Stimulated activated naive CD8-positive, alpha-beta T cell treated with anti-CD3 and anti-CD28 coated beads, Interleukin-15, amount 100 ng/mL, for 72 hours (primary cell): Measurements from ENCODE around the gene DZIP1.
A peak's percentile ranks its signal among the peaks of the same experiment; 100 is the strongest.
"Not testable (repeated sequence)": the region's sequence is repeated elsewhere in the genome, so short reads cannot be mapped to it uniquely, and the experiment has no call there.

ENCODE experiments used
- ATAC-seq: fragments of 150-1000 bp; cut with Tn5 transposase; 2 replicates; pipeline ENCODE4 v1.10.0; 2021; ENCODE audit warnings: mild to moderate bottlenecking, moderate library complexity
- DNase-seq, 2 donors: peaks; one replicate each; pipeline ENCODE4 v3.0.0; 2021 to 2022
- H3K27ac Mint-ChIP-seq, 2 donors: one replicate each; pipeline ENCODE4 v1.8.0; 2022; ENCODE audit warnings: mild to moderate bottlenecking in 2 of 2, mixed read lengths in 2 of 2, moderate library complexity in 2 of 2
- H3K27me3 Mint-ChIP-seq: one replicate; pipeline ENCODE4 v1.8.0; 2022; ENCODE audit warnings: mixed read lengths
- H3K4me1 Mint-ChIP-seq: one replicate; pipeline ENCODE4 v1.8.0; 2022; ENCODE audit warnings: mild to moderate bottlenecking, mixed read lengths
- H3K4me3 Mint-ChIP-seq, 2 donors: one replicate each; pipeline ENCODE4 v1.8.0; 2022; ENCODE audit warnings: mild to moderate bottlenecking in 2 of 2, mixed read lengths in 2 of 2, moderate library complexity in 1 of 2
- H3K9me3 Mint-ChIP-seq, 2 donors: one replicate each; pipeline ENCODE4 v1.8.0; 2022; ENCODE audit warnings: mixed read lengths in 2 of 2

Gene DZIP1

GRCh38 chr13:95644601-95645052 lies at the start of gene DZIP1:
TSS of gene DZIP1 (minus strand) at chr13:95644706. CDS start at chr13:95642029, 2,677 bp downstream.
- no peaks in the 10 kb centered on the region for H3K9me3 Mint-ChIP-seq
- peaks cover 61% of the 10 kb centered on the region for H3K27me3 Mint-ChIP-seq
- peaks cover 14% of the 10 kb centered on the region for H3K4me1 Mint-ChIP-seq
- DNase-seq (peak; percentile 17 to 37), ATAC-seq (peak; percentile 76)
- H3K27ac Mint-ChIP-seq = no peak within 1 kb of the TSS
- peak within 1 kb of the TSS; percentile 75 to 79 for H3K4me3 Mint-ChIP-seq

DNA sequence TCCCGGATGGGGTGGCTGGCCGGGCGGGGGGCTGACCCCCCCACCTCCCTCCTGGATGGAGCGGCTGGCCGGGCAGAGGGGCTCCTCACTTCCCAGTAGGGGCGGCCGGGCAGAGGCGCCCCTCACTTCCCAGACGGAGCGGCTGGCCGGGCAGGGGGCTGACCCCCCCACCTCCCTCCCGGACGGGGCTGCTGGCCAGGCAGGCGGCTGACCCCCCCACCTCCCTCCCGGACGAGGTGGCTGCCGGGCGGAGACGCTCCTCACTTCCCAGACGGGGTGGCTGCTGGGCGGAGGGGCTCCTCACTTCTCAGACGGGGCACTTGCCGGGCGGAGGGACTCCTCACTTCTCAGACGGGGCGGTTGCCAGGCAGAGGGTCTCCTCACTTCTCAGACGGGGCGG lies 46.5 kb upstream of the DZIP1 start:
- DNase-seq, H3K27ac Mint-ChIP-seq, H3K4me3 Mint-ChIP-seq, ATAC-seq, H3K27me3 Mint-ChIP-seq: not testable (repeated sequence)
- peaks cover 15 to 32% of the 10 kb centered on the region in 2 donors for H3K9me3 Mint-ChIP-seq
- H3K4me1 Mint-ChIP-seq = peaks cover 36% of the 10 kb centered on the region

DNA sequence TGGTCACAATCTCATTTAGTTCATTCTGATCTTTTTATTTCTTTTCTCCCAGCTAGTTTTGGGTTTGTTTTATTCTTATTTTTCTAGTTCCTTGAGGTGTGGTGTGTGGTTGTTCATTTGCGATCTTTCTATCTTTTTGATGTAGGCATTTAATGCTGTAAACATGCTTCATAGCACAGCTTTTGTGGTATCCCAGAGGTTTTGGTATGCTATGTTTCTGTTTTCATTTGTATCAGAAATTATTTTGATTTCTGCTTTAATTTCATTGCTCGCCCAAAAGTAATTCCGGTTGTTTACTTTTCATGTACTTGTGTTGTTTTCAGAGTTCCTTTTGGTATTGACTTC lies 45.0 kb upstream of the DZIP1 start:
- ATAC-seq (peak; percentile 84), DNase-seq (no peak)
- H3K4me3 Mint-ChIP-seq = peak overlapping the region; percentile 34 to 38
- H3K27me3 Mint-ChIP-seq = no peaks in the 10 kb centered on the region
- H3K27ac Mint-ChIP-seq = peak overlapping the region; percentile 63 to 77
- peaks cover 15 to 33% of the 10 kb centered on the region in 2 donors for H3K9me3 Mint-ChIP-seq
- H3K4me1 Mint-ChIP-seq = peaks cover 48% of the 10 kb centered on the region

- not testable (repeated sequence) for H3K27me3 Mint-ChIP-seq, H3K27ac Mint-ChIP-seq, DNase-seq, ATAC-seq, H3K4me3 Mint-ChIP-seq
- peaks cover 15 to 33% of the 10 kb centered on the region in 2 donors for H3K9me3 Mint-ChIP-seq
- peaks cover 78% of the 10 kb centered on the region for H3K4me1 Mint-ChIP-seq
Observed at GRCh38 chr13:95684960-95685359, 40.5 kb upstream of the DZIP1 start.

DNA sequence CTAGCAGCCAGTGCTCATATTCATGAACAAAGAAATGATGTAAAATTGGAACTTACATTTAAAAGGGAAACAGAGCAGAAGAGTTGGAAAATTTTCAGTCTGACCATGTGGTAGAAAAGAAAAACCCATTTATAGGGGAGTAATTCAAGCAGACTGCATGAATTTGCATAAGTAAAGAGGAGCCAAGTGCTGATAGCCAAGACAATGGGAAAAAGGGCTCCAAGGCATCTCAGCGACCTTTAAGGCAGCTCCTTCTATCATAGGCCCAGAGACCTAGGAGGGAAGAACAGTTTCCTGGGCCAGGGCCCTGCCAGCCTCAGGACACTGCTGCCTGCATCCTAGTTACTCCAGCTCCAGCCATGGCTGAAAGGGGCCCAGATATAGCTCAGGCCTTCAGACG lies 39.9 kb upstream of the DZIP1 start:
- H3K27ac Mint-ChIP-seq = no peak overlapping the region
- H3K4me3 Mint-ChIP-seq = no peak overlapping the region
- peaks cover 80% of the 10 kb centered on the region for H3K4me1 Mint-ChIP-seq

DNA sequence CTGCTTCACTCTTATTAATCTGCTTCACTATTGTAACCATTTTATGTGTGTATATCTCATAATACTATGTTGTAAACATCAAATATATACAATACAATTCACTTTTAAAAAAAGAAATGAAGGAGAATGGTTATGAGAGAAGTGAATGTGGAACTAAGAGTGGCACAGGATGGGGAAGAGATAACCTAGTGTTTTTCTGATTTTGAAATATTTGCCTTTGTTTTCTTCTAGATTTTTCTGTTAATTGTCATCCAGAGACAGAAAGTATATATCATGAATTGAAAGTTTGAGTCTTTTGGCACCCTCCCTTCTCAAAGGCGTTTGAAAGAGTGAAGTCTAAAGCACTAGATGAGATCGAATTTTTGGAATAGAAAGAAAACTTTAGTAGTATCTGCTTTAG lies 35.2 kb upstream of the DZIP1 start:
- no peak for ATAC-seq
- no peaks in the 10 kb centered on the region for H3K9me3 Mint-ChIP-seq
- H3K27me3 Mint-ChIP-seq = no peaks in the 10 kb centered on the region
- H3K4me3 Mint-ChIP-seq = peak overlapping the region in 1 of 2 donors; percentile 91
- H3K4me1 Mint-ChIP-seq = peaks cover 70% of the 10 kb centered on the region
- H3K27ac Mint-ChIP-seq = no peak overlapping the region
- no peak for DNase-seq

More for the DNA sequence above, 39.9 kb upstream of the DZIP1 start:
- Mint-ChIP-seq H3K27me3 (no peaks in the 10 kb centered on the region), H3K9me3 (peaks cover 15 to 31% of the 10 kb centered on the region in 2 donors)
- DNase-seq (no peak), ATAC-seq (no peak)

GRCh38 chr13:95678967-95679366 lies 34.5 kb upstream of the DZIP1 start:
- Mint-ChIP-seq H3K9me3 (no peaks in the 10 kb centered on the region), H3K27me3 (no peaks in the 10 kb centered on the region), H3K4me1 (peaks cover 66% of the 10 kb centered on the region), H3K27ac (no peak overlapping the region), H3K4me3 (peak overlapping the region; percentile 91 to 98)
- ATAC-seq = no peak
- no peak for DNase-seq

GRCh38 chr13:95677564-95678266 lies 33.2 kb upstream of the DZIP1 start:
- H3K4me3 Mint-ChIP-seq = peak overlapping the region; percentile 91 to 98
- H3K4me1 Mint-ChIP-seq = peaks cover 57% of the 10 kb centered on the region
- H3K9me3 Mint-ChIP-seq = no peaks in the 10 kb centered on the region
- DNase-seq (peak in 1 of 2 donors; percentile 10), ATAC-seq (no peak)
- H3K27me3 Mint-ChIP-seq = no peaks in the 10 kb centered on the region
- H3K27ac Mint-ChIP-seq = peak overlapping the region; percentile 64 to 89

- H3K9me3 Mint-ChIP-seq = no peaks in the 10 kb centered on the region
- H3K4me1 Mint-ChIP-seq = peaks cover 50% of the 10 kb centered on the region
- DNase-seq (peak; percentile 97 to 99), ATAC-seq (peak; percentile 95)
- H3K4me3 Mint-ChIP-seq = peak within 1 kb of the TSS; percentile 91 to 98
- peak within 1 kb of the TSS; percentile 88 to 98 for H3K27ac Mint-ChIP-seq
- H3K27me3 Mint-ChIP-seq = no peaks in the 10 kb centered on the region
Observed at GRCh38 chr13:95676762-95677563, 32.5 kb upstream of the DZIP1 start, which contains the start of gene DNAJC3. TSS of gene DNAJC3 (plus strand) at chr13:95677139. CDS start at chr13:95677256, 117 bp downstream.

GRCh38 chr13:95676105-95676761 lies 31.7 kb upstream of the DZIP1 start:
- peak; percentile 14 to 38 for DNase-seq
- Mint-ChIP-seq H3K9me3 (peaks cover 0 to 3% of the 10 kb centered on the region in 2 donors), H3K27ac (peak overlapping the region; percentile 88 to 98), H3K4me1 (peaks cover 42% of the 10 kb centered on the region), H3K27me3 (no peaks in the 10 kb centered on the region), H3K4me3 (peak overlapping the region; percentile 91 to 98)
- ATAC-seq = peak; percentile 21

- Mint-ChIP-seq H3K27ac (no peak overlapping the region), H3K4me1 (peaks cover 16% of the 10 kb centered on the region), H3K9me3 (peaks cover 29 to 43% of the 10 kb centered on the region in 2 donors), H3K27me3 (no peaks in the 10 kb centered on the region), H3K4me3 (no peak overlapping the region)
- ATAC-seq (no peak), DNase-seq (no peak)
Observed at GRCh38 chr13:95671597-95671996, 27.1 kb upstream of the DZIP1 start.

DNA sequence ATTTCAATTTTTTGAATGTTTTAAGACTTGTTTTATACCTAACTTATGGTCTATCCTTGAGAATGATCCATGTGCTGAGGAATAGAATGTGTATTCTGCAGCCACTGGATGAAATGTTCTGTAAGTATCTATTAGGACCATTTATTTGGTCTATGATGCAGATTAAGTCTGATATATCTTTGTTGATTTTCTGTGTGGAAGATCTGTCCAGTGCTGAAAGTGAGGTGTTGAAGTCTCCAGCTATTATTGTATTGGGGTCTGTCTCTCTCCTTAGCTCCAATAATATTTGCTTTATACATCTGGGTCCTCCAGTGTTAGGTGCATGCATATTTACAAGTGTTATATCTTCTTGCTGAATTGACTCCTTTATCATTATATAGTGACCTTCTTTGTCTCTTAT lies 22.7 kb upstream of the DZIP1 start:
- H3K9me3 Mint-ChIP-seq = peaks cover 55 to 63% of the 10 kb centered on the region in 2 donors

DNA sequence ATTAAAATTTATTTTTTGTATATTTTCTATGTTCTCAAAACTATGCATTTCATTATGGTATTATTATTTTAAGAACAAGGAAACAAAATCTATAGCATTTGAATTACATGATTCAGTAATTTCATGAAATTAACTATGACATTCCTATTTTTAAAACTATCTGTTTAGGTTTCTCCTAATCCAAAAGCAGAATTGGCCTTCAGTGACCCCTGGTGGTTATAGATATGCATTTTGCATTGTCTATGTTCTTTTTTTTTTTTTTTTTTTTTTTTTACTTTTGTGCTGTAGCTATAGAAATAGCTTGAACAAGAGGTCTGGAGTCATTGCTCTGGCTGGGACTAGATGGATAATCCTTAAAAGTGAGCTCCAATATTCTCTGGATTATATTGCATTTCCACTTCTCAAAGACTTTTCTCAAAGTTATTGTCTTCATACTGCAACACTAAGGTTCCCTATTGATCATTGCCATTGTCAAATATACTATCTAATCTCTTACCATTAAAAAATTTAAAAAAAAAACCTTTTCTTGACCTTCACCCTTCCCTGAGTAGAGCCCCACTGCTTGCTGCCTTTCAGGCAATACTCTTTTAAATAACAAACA lies 16.6 kb upstream of the DZIP1 start:
- H3K4me3 Mint-ChIP-seq = no peak overlapping the region
- no peaks in the 10 kb centered on the region for H3K4me1 Mint-ChIP-seq
- peaks cover 22% of the 10 kb centered on the region in 2 donors for H3K9me3 Mint-ChIP-seq
- no peak overlapping the region for H3K27ac Mint-ChIP-seq
- DNase-seq = no peak
- peaks cover 22% of the 10 kb centered on the region for H3K27me3 Mint-ChIP-seq
- ATAC-seq = no peak

More for the DNA sequence above, 22.7 kb upstream of the DZIP1 start:
- not testable (repeated sequence) for H3K27me3 Mint-ChIP-seq, H3K4me1 Mint-ChIP-seq, DNase-seq, H3K4me3 Mint-ChIP-seq, ATAC-seq, H3K27ac Mint-ChIP-seq

DNA sequence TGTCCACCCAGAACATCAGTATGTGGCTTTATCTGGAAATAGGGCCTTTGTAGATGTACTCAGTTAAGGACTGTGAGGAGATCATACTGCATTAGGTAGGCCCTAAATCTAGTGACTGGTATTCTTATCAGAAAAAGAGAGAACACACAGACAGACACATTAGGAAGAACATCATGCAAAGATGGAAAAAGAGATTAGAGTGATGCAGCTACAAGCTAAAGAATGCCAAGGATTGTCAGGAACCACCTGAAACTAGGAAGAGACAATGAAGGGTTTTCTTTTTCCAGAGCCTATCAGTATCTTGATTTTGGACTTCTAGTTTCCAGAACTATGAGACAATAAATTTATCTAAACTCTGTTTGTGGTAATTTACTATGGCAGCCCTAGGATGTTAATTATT lies 15.0 kb upstream of the DZIP1 start:
- no peaks in the 10 kb centered on the region for H3K4me1 Mint-ChIP-seq
- ATAC-seq (no peak), DNase-seq (no peak)
- H3K9me3 Mint-ChIP-seq = peaks cover 8 to 13% of the 10 kb centered on the region in 2 donors
- no peak overlapping the region for H3K27ac Mint-ChIP-seq
- H3K27me3 Mint-ChIP-seq = peaks cover 22% of the 10 kb centered on the region
- no peak overlapping the region for H3K4me3 Mint-ChIP-seq

DNA sequence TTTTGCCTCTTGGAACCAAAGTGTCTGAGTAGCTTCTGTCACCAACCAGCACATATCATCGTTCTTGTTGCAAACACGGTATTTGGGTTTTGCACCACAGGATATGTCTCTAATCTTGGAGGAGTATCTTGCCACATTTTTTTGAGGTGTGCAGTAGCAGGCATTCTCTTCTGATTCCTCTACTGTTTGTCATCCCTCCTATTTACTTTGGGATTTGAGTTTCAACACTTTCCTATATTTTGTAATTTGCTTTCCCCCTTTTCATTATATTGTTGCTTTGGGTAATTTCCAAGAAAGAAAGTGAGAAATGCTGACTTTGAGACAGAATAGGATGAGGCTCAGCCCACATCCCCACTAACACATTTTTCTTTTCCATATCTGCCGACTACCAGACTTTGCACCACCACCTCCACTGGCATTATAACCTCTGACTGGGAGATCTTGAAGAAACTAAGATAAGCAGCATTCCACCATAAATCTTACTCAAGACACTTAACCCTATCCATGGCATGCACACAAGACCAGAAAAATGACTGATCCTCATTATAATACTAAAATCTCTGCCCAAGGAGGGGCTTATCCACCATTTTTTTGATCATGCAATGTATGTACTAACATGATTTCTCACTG lies 12.0 kb upstream of the DZIP1 start:
- Mint-ChIP-seq H3K4me3 (no peak overlapping the region), H3K4me1 (no peaks in the 10 kb centered on the region), H3K9me3 (peaks cover 0 to 8% of the 10 kb centered on the region in 2 donors), H3K27me3 (peaks cover 23% of the 10 kb centered on the region), H3K27ac (no peak overlapping the region)
- no peak for ATAC-seq
- DNase-seq = no peak
